Peyer's patch (tissue), 4 donors: ENCODE data around the gene P2RX6.

Experiments used
- CTCF ChIP-seq, 6 experiments: fragments of 450-650 bp in 4 of 6; fragments of 200-600 bp in 2 of 6; sonication (generic) in 1 of 6; IDR thresholded peaks; one replicate each; pipeline ENCODE4 v1.5.1; 2017 to 2019; ENCODE audit warnings: antibody characterized with exemption in 6 of 6, mild to moderate bottlenecking in 3 of 6, moderate library complexity in 1 of 6
- POLR2A ChIP-seq, 2 donors: fragments of 450-650 bp; IDR thresholded peaks; one replicate each; pipeline ENCODE4 v1.5.1; 2017; ENCODE audit warnings: antibody characterized with exemption in 2 of 2, mild to moderate bottlenecking in 2 of 2, moderate library complexity in 2 of 2

GRCh38 chr22:21030621-21031544 is 15.9 kb downstream of the P2RX6 start:
- no peak for TF ChIP-seq CTCF (IDR thresholded peaks at IDR 0.05)
- no peak for TF ChIP-seq POLR2A (IDR thresholded peaks at IDR 0.05)
